PC-9 (cell line): ENCODE results near the gene EPB41L4B. TPM values are rescaled to one million over a fixed set of nuclear protein-coding genes. Genes with fewer than 3 reads are reported as not detected.

Experiments used
- BruUV-seq: library from RNA; stranded (reverse); fragments of 400-500 nt; replicated peaks from 2 replicates; lab custom pipeline; 2021; lab: Mats Ljungman, UMichigan
- CTCF ChIA-PET: fragments of 300-600 bp; sonication (Branson Sonifier 250); formaldehyde crosslinking; loops from one replicate; lab custom pipeline; 2022; ENCODE audit warnings: antibody characterized with exemption; lab: Charles Lee
- POLR2A ChIA-PET: fragments of 300-600 bp; sonication (Branson Sonifier 250); formaldehyde crosslinking; loops from one replicate; lab custom pipeline; 2022; ENCODE audit warnings: antibody characterized with exemption; ENCODE audit not compliant: unreplicated experiment; lab: Charles Lee
- DNase-seq, 2 experiments: peaks; one replicate each; pipeline versions ENCODE4 v3.0.0 to v3.0.0-alpha.2; 2015 to 2022; ENCODE audit warnings: mixed read lengths in 1 of 2
- H2AFZ ChIP-seq: fragments of 200-600 bp; sonication (generic); 2 replicates; pipeline ENCODE4 v1.8.1; 2017; ENCODE audit warnings: antibody characterized with exemption
- H3F3A ChIP-seq: fragments of 200-600 bp; sonication (generic); 2 replicates; pipeline ENCODE4 v1.8.1; 2017; ENCODE audit warnings: antibody characterized with exemption, mild to moderate bottlenecking, low read depth; ENCODE audit not compliant: insufficient read depth
- H3K27ac ChIP-seq: fragments of 200-600 bp; sonication (generic); 2 replicates; pipeline ENCODE4 v1.6.1; 2016; ENCODE audit warnings: mixed run types
- H3K27me3 ChIP-seq: fragments of 200-600 bp; sonication (generic); 2 replicates; pipeline ENCODE4 v1.6.1; 2016; ENCODE audit warnings: low read depth, mixed run types; ENCODE audit not compliant: insufficient read depth
- H3K36me3 ChIP-seq: fragments of 200-600 bp; sonication (generic); 2 replicates; pipeline ENCODE4 v1.6.1; 2016; ENCODE audit warnings: low read depth, mixed run types
- H3K4me1 ChIP-seq: fragments of 200-600 bp; sonication (generic); replicated peaks from 2 replicates; pipeline ENCODE4 v1.6.1; 2016; ENCODE audit warnings: mixed run types; ENCODE audit not compliant: insufficient read depth
- H3K4me2 ChIP-seq: fragments of 200-600 bp; sonication (generic); 2 replicates; pipeline ENCODE4 v1.6.1; 2017; ENCODE audit warnings: mixed run types
- H3K4me3 ChIP-seq: fragments of 200-600 bp; sonication (generic); 2 replicates; pipeline ENCODE4 v1.6.1; 2016; ENCODE audit warnings: mixed run types
- H3K79me2 ChIP-seq: fragments of 200-600 bp; sonication (generic); 2 replicates; pipeline ENCODE4 v1.6.1; 2017; ENCODE audit warnings: low read depth, mixed run types
- H3K9me2 ChIP-seq: fragments of 200-600 bp; sonication (generic); 2 replicates; pipeline ENCODE4 v1.8.1; 2017; ENCODE audit warnings: mild to moderate bottlenecking; ENCODE audit not compliant: insufficient read depth
- H3K9me3 ChIP-seq: fragments of 200-600 bp; sonication (generic); 2 replicates; pipeline ENCODE4 v1.8.1; 2016; ENCODE audit warnings: low read depth; ENCODE audit not compliant: insufficient read depth
- H4K20me1 ChIP-seq: fragments of 200-600 bp; sonication (generic); 2 replicates; pipeline ENCODE4 v1.8.1; 2017; ENCODE audit not compliant: insufficient read depth
- CTCF ChIP-seq: fragments of 200-600 bp; sonication (generic); conservative IDR thresholded peaks from 2 replicates; pipeline ENCODE4 v1.6.1; 2017; ENCODE audit warnings: mixed run types, antibody characterized with exemption, mild to moderate bottlenecking, moderate library complexity
- EZH2 ChIP-seq: fragments of 200-600 bp; sonication (generic); IDR thresholded peaks from 2 replicates; pipeline ENCODE4 v1.8.0; 2017; ENCODE audit warnings: antibody characterized with exemption, low read depth
- intact Hi-C: fragments of 100-400 bp; cut with micrococcal nuclease; formaldehyde crosslinking; loops from one replicate; pipeline ENCODE4 v1.10.0; 2022; ENCODE audit not compliant: unreplicated experiment
- total RNA-seq: library from RNA; stranded (reverse); gene quantifications from 2 replicates; pipeline ENCODE4 v1.2.3, GENCODE V29; 2021

Gene EPB41L4B
- total RNA-seq, 1 experiment from 2014 or later, result 4.2 TPM

GRCh38 chr9:109182940-109183798 lies 137.7 kb downstream of the EPB41L4B start:
- BruUV-seq, result no TSS peak
- no peaks in the 10 kb centered on the region for H3K9me2 ChIP-seq
- H3F3A ChIP-seq, result no peaks in the 10 kb centered on the region; the same call in 1 of the 2 replicates
- H3K27ac ChIP-seq, result no peak overlapping the region
- no peak overlapping the region for H2AFZ ChIP-seq
- ChIA-PET CTCF (interaction anchor here (0.6 to 1.0 kb wide), 7 partner anchors 72 to 1678 kb away, joined by 3 to 6 read pairs (median 3); no protein-coding TSS in a partner anchor), POLR2A (no interaction called here)
- H4K20me1 ChIP-seq, result no peaks in the 10 kb centered on the region
- H3K79me2 ChIP-seq, result no peaks in the 10 kb centered on the region
- H3K9me3 ChIP-seq, result no peaks in the 10 kb centered on the region
- H3K4me3 ChIP-seq, result no peak overlapping the region
- H3K27me3 ChIP-seq, result no peaks in the 10 kb centered on the region
- H3K36me3 ChIP-seq, result no peaks in the 10 kb centered on the region
- H3K4me2 ChIP-seq, result no peak overlapping the region
- intact Hi-C loops, result loop anchor here (5.0 kb wide), 2 partner anchors 134 to 219 kb away; no protein-coding TSS in a partner anchor
- H3K4me1 ChIP-seq, result no peaks in the 10 kb centered on the region
- no peak for TF ChIP-seq EZH2
- peak; percentile 75 for TF ChIP-seq CTCF
- DNase-seq, result peak; percentile 47 to 54

GRCh38 chr9:109182550-109182939 lies 138.3 kb downstream of the EPB41L4B start:
- H3K79me2 ChIP-seq, result no peaks in the 10 kb centered on the region
- no peak overlapping the region for H3K4me2 ChIP-seq
- CTCF ChIA-PET, result interaction anchor here (0.8 to 1.0 kb wide), 3 partner anchors 145 to 287 kb away, joined by 3 to 4 read pairs (median 4); no protein-coding TSS in a partner anchor
- H3K4me3 ChIP-seq, result no peak overlapping the region
- POLR2A ChIA-PET, result no interaction called here
- no peak overlapping the region for H3K27ac ChIP-seq
- BruUV-seq, result no TSS peak
- no peaks in the 10 kb centered on the region for H3K9me2 ChIP-seq
- H4K20me1 ChIP-seq, result no peaks in the 10 kb centered on the region
- H3F3A ChIP-seq, result no peaks in the 10 kb centered on the region; the same call in 1 of the 2 replicates
- H3K9me3 ChIP-seq, result no peaks in the 10 kb centered on the region
- TF ChIP-seq CTCF, result no peak
- no peak for TF ChIP-seq EZH2
- DNase-seq, result no peak
- intact Hi-C loops, result loop anchor here (5.0 kb wide), 2 partner anchors 135 to 220 kb away; no protein-coding TSS in a partner anchor
- H3K4me1 ChIP-seq, result no peaks in the 10 kb centered on the region
- H2AFZ ChIP-seq, result no peak overlapping the region
- H3K27me3 ChIP-seq, result no peaks in the 10 kb centered on the region
- no peaks in the 10 kb centered on the region for H3K36me3 ChIP-seq

- BruUV-seq, result no TSS peak
- CTCF ChIA-PET, result interaction anchor here (0.5 kb wide), 1 partner anchor 392 kb away, joined by 13 read pairs; no protein-coding TSS in a partner anchor
- no peaks in the 10 kb centered on the region for H4K20me1 ChIP-seq
Observed at GRCh38 chr9:109181284-109181683, 139.6 kb downstream of the EPB41L4B start.

More at GRCh38 chr9:109181284-109181683, 139.6 kb downstream of the EPB41L4B start:
- no peaks in the 10 kb centered on the region for H3K36me3 ChIP-seq
- TF ChIP-seq CTCF (no peak), EZH2 (no peak)
- H3K27me3 ChIP-seq, result no peaks in the 10 kb centered on the region
- no peaks in the 10 kb centered on the region for H3F3A ChIP-seq
- POLR2A ChIA-PET, result no interaction called here
- no peak overlapping the region for H3K27ac ChIP-seq
- intact Hi-C loops, result loop anchor here (5.0 kb wide), 2 partner anchors 136 to 221 kb away; no protein-coding TSS in a partner anchor
- no peaks in the 10 kb centered on the region for H3K79me2 ChIP-seq
- no peak overlapping the region for H3K4me3 ChIP-seq
- H3K9me3 ChIP-seq, result no peaks in the 10 kb centered on the region
- no peak for DNase-seq
- no peak overlapping the region for H3K4me2 ChIP-seq
- H2AFZ ChIP-seq, result no peak overlapping the region
- H3K9me2 ChIP-seq, result 0 out of 2 replicates have a peak, but pooled peaks cover 4% of the 10 kb centered on the region
- H3K4me1 ChIP-seq, result no peaks in the 10 kb centered on the region
